H9 (cell line): ENCODE data around the gene CTAGE1. TPM values are rescaled to one million over a fixed set of nuclear protein-coding genes. Genes with fewer than 3 reads are reported as not detected.

Source experiments
- DNase-seq: peaks from one replicate; pipeline ENCODE4 v3.0.0-alpha.2; 2017
- H2AFZ ChIP-seq: one replicate; pipeline ENCODE4 v1.6.1; 2013; ENCODE audit warnings: mild to moderate bottlenecking, low read length, control low read depth, moderate library complexity
- H2AK5ac ChIP-seq: 2 replicates; pipeline ENCODE4 v1.6.1; 2013; ENCODE audit warnings: low read length, control low read depth, mixed read lengths; ENCODE audit not compliant: insufficient read length
- H2BK120ac ChIP-seq: one replicate; pipeline ENCODE4 v1.6.1; 2013; ENCODE audit warnings: low read depth, mild to moderate bottlenecking, low read length, control low read depth, inconsistent platforms; ENCODE audit not compliant: poor library complexity, severe bottlenecking
- H2BK12ac ChIP-seq: 2 replicates; pipeline ENCODE4 v1.6.1; 2013; ENCODE audit warnings: low read length, control low read depth, mixed read lengths, low read depth; ENCODE audit not compliant: insufficient read length
- H2BK15ac ChIP-seq: 2 replicates; pipeline ENCODE4 v1.6.1; 2013; ENCODE audit warnings: low read depth, low read length, control low read depth
- H2BK20ac ChIP-seq: one replicate; pipeline ENCODE4 v1.6.1; 2013; ENCODE audit warnings: low read depth, mild to moderate bottlenecking, low read length, control low read depth, inconsistent platforms; ENCODE audit not compliant: poor library complexity, severe bottlenecking
- H2BK5ac ChIP-seq: 2 replicates; pipeline ENCODE4 v1.6.1; 2013; ENCODE audit warnings: low read length, control low read depth, mixed read lengths; ENCODE audit not compliant: insufficient read length
- H3K14ac ChIP-seq: 2 replicates; pipeline ENCODE4 v1.6.1; 2013; ENCODE audit warnings: low read length, control low read depth; ENCODE audit not compliant: insufficient read depth
- H3K18ac ChIP-seq: 2 replicates; pipeline ENCODE4 v1.6.1; 2013; ENCODE audit warnings: low read depth, mild to moderate bottlenecking, mixed read lengths, low read length, control low read depth; ENCODE audit not compliant: insufficient read length
- H3K23ac ChIP-seq: 2 replicates; pipeline ENCODE4 v1.6.1; 2013; ENCODE audit warnings: low read length, control low read depth, mixed read lengths, low read depth; ENCODE audit not compliant: insufficient read length
- H3K23me2 ChIP-seq: 2 replicates; pipeline ENCODE4 v1.6.1; 2013; ENCODE audit warnings: low read depth, mild to moderate bottlenecking, mixed read lengths, low read length, control low read depth; ENCODE audit not compliant: insufficient read length, poor library complexity, severe bottlenecking
- H3K27ac ChIP-seq: 2 replicates; pipeline ENCODE4 v1.5.1; 2013; ENCODE audit warnings: low read length, control low read depth, mixed read lengths, low read depth; ENCODE audit not compliant: insufficient read length
- H3K27me3 ChIP-seq: 2 replicates; pipeline ENCODE4 v1.6.1; 2013; ENCODE audit warnings: low read length, control low read depth, inconsistent platforms; ENCODE audit not compliant: insufficient read depth
- H3K4ac ChIP-seq: 2 replicates; pipeline ENCODE4 v1.6.1; 2013; ENCODE audit warnings: low read depth, mild to moderate bottlenecking, control low read depth, inconsistent platforms, low read length, moderate library complexity
- H3K4me1 ChIP-seq: 2 replicates; pipeline ENCODE4 v1.6.1; 2013; ENCODE audit warnings: low read length, control low read depth, inconsistent platforms; ENCODE audit not compliant: insufficient read depth
- H3K4me2 ChIP-seq: 2 replicates; pipeline ENCODE4 v1.6.1; 2013; ENCODE audit warnings: low read length, control low read depth, mixed read lengths; ENCODE audit not compliant: insufficient read length, insufficient read depth
- H3K56ac ChIP-seq: 2 replicates; pipeline ENCODE4 v1.6.1; 2013; ENCODE audit warnings: low read depth, mild to moderate bottlenecking, mixed read lengths, low read length, control low read depth; ENCODE audit not compliant: insufficient read length
- H3K79me1 ChIP-seq: 2 replicates; pipeline ENCODE4 v1.6.1; 2013; ENCODE audit warnings: low read depth, mild to moderate bottlenecking, moderate library complexity, low read length, control low read depth, inconsistent platforms; ENCODE audit not compliant: insufficient read depth, poor library complexity, severe bottlenecking
- H3K79me2 ChIP-seq: 2 replicates; pipeline ENCODE4 v1.6.1; 2013; ENCODE audit warnings: low read length, control low read depth, inconsistent platforms; ENCODE audit not compliant: insufficient read depth
- H3K9ac ChIP-seq: 2 replicates; pipeline ENCODE4 v1.6.1; 2013; ENCODE audit warnings: low read length, control low read depth, mixed read lengths; ENCODE audit not compliant: insufficient read length; ENCODE audit errors: extremely low read depth
- H3K9me3 ChIP-seq: one replicate; pipeline ENCODE4 v1.6.1; 2013; ENCODE audit warnings: low read depth, low read length, inconsistent platforms; ENCODE audit not compliant: control insufficient read depth
- H3T11ph ChIP-seq: one replicate; pipeline ENCODE4 v1.6.1; 2013; ENCODE audit warnings: mild to moderate bottlenecking, low read length, control low read depth, inconsistent platforms
- H4K20me1 ChIP-seq: one replicate; pipeline ENCODE4 v1.6.1; 2013; ENCODE audit not compliant: control insufficient read depth, insufficient read length, insufficient read depth
- H4K5ac ChIP-seq: 2 replicates; pipeline ENCODE4 v1.6.1; 2013; ENCODE audit warnings: low read depth, mild to moderate bottlenecking, mixed read lengths, low read length, control low read depth; ENCODE audit not compliant: insufficient read length
- H4K8ac ChIP-seq: replicated peaks from 2 replicates; pipeline ENCODE4 v1.6.1; 2013; ENCODE audit warnings: low read length, control low read depth, mixed read lengths, low read depth; ENCODE audit not compliant: insufficient read length
- H4K91ac ChIP-seq: 2 replicates; pipeline ENCODE4 v1.6.1; 2013; ENCODE audit warnings: low read depth, mild to moderate bottlenecking, moderate library complexity, mixed read lengths, low read length, control low read depth; ENCODE audit not compliant: insufficient read length
- H3K27ac Mint-ChIP-seq, 3 experiments: 2 replicates in 2 of 3; 3 replicates in 1 of 3; pipeline ENCODE4 v1.8.0; 2020 to 2021; ENCODE audit warnings: mixed read lengths in 3 of 3, mild to moderate bottlenecking in 1 of 3, moderate library complexity in 1 of 3
- H3K27me3 Mint-ChIP-seq: 2 replicates; pipeline ENCODE4 v1.8.0; 2021; ENCODE audit warnings: low read depth, mild to moderate bottlenecking, moderate library complexity, mixed read lengths
- H3K36me3 Mint-ChIP-seq, 3 experiments: 2 replicates in 2 of 3; 3 replicates in 1 of 3; pipeline ENCODE4 v1.8.0; 2020 to 2021; ENCODE audit warnings: low read depth in 3 of 3, mixed read lengths in 3 of 3; ENCODE audit not compliant: insufficient read depth in 1 of 3
- H3K4me1 Mint-ChIP-seq, 2 experiments: 2 replicates each; pipeline ENCODE4 v1.8.0; 2020; ENCODE audit warnings: mixed read lengths in 2 of 2
- H3K4me3 Mint-ChIP-seq, 2 experiments: 2 replicates in 1 of 2; 3 replicates in 1 of 2; pipeline ENCODE4 v1.8.0; 2020 to 2021; ENCODE audit warnings: mild to moderate bottlenecking in 2 of 2, mixed read lengths in 2 of 2, moderate library complexity in 1 of 2
- H3K9me3 Mint-ChIP-seq, 2 experiments: 2 replicates in 1 of 2; 3 replicates in 1 of 2; pipeline ENCODE4 v1.8.0; 2020; ENCODE audit warnings: mild to moderate bottlenecking in 2 of 2, mixed read lengths in 2 of 2, moderate library complexity in 1 of 2
- WGBS: extraction: QIAGEN DNeasy Blood & Tissue Kit; methylation state at CpG from one replicate; pipeline ENCODE4 v1.1.7; 2013; ENCODE audit warnings: missing lambda C conversion rate, low lambda C conversion rate, mixed read lengths; ENCODE audit not compliant: insufficient read length; ENCODE audit errors: extremely low coverage; 5-methylcytosine and 5-hydroxymethylcytosine counted together
- total RNA-seq: library from RNA; stranded (reverse); gene quantifications from 2 replicates; pipeline ENCODE4 v1.2.1, GENCODE V29; 2021
- TF ChIP-seq, protein P1 (sequence below): fragments of 200-600 bp; sonication (generic); conservative IDR thresholded peaks from 3 replicates; pipeline ENCODE4 v1.8.0; 2021; ENCODE audit warnings: antibody characterized with exemption, mild to moderate bottlenecking

The CTAGE1 gene
- total RNA-seq, 1 experiment from 2014 or later = not detected

DNA sequence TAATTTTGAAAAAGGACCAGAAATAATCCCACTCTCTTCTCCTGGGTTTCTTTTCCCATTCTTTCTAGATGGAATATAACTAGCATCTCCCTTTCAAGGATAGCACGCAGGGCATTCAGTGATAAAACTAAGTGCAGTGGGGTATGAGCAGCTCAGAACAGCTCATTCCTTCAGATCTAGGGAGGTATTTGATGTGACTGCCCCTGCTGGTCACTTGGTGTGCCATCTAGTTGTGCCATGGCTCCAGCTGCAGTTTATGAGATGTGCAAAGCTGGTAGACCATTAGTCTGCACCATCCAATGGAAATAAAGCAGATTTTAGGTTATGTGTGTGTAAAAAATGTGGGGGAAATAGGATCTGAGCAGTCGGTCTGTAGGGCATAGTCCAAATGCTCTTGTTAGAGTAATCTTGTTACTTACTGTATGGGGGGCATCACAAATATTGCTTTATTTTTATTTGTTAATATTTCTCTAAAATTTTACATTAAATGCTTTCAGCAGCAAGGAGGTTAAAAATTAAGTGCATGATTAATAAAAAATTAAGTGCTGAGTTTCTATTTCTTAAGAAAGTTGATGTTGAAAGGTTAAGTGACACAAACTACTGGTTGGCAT lies 38.9 kb downstream of the CTAGE1 start:
- no peaks in the 10 kb centered on the region for H3K79me1 ChIP-seq
- H3K9ac ChIP-seq = no peak overlapping the region
- no peak overlapping the region for H4K5ac ChIP-seq

More for the DNA sequence above, 38.9 kb downstream of the CTAGE1 start:
- no peaks in the 10 kb centered on the region for H3K4me1 Mint-ChIP-seq
- Histone ChIP-seq H4K91ac (no peak overlapping the region), H2AK5ac (no peak overlapping the region), H2BK15ac (no peak overlapping the region), H3K56ac (no peak overlapping the region), H3K23me2 (no peaks in the 10 kb centered on the region), H3K9me3 (no peaks in the 10 kb centered on the region), H2BK12ac (no peak overlapping the region), H2AFZ (no peak overlapping the region), H3K14ac (no peak overlapping the region), H3K23ac (no peak overlapping the region), H2BK120ac (no peak overlapping the region), H3K4me1 (no peaks in the 10 kb centered on the region), H3K4ac (no peak overlapping the region), H3T11ph (no peak overlapping the region), H3K79me2 (no peaks in the 10 kb centered on the region), H2BK5ac (no peak overlapping the region), H3K27ac (no peak overlapping the region), H4K8ac (no peak overlapping the region), H4K20me1 (no peaks in the 10 kb centered on the region), H3K18ac (no peak overlapping the region), H3K27me3 (no peaks in the 10 kb centered on the region), H3K4me2 (no peak overlapping the region), H2BK20ac (no peak overlapping the region)
- H3K27ac Mint-ChIP-seq = no peak overlapping the region
- DNase-seq = peak; percentile 41
- H3K4me3 Mint-ChIP-seq = no peak overlapping the region
- no peaks in the 10 kb centered on the region for H3K9me3 Mint-ChIP-seq
- TF ChIP-seq, protein P1, sequence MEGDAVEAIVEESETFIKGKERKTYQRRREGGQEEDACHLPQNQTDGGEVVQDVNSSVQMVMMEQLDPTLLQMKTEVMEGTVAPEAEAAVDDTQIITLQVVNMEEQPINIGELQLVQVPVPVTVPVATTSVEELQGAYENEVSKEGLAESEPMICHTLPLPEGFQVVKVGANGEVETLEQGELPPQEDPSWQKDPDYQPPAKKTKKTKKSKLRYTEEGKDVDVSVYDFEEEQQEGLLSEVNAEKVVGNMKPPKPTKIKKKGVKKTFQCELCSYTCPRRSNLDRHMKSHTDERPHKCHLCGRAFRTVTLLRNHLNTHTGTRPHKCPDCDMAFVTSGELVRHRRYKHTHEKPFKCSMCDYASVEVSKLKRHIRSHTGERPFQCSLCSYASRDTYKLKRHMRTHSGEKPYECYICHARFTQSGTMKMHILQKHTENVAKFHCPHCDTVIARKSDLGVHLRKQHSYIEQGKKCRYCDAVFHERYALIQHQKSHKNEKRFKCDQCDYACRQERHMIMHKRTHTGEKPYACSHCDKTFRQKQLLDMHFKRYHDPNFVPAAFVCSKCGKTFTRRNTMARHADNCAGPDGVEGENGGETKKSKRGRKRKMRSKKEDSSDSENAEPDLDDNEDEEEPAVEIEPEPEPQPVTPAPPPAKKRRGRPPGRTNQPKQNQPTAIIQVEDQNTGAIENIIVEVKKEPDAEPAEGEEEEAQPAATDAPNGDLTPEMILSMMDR = peak; percentile 71
- peaks cover 23% of the 10 kb centered on the region for H3K27me3 Mint-ChIP-seq
- WGBS = no CpG with 5 or more reads among the region's 2 CpGs
- no peaks in the 10 kb centered on the region for H3K36me3 Mint-ChIP-seq
